HCT116 (cell line): ENCODE results near the gene FOXK2. TPM values are rescaled to one million over a fixed set of nuclear protein-coding genes. Genes with fewer than 3 reads are reported as not detected.

Experiments
- ATAC-seq: fragments of 200-7000 bp; cut with Tn5 transposase; 2 replicates; pipeline ENCODE4 v1.9.1; 2020; ENCODE audit warnings: mild to moderate bottlenecking, moderate library complexity
- BruUV-seq: library from RNA; stranded (reverse); fragments of 400-500 nt; replicated peaks from 2 replicates; lab custom pipeline; 2021; lab: Mats Ljungman, UMichigan
- CTCF ChIA-PET: fragments of 300-600 bp; sonication (Branson Sonifier 250); formaldehyde crosslinking; loops from one replicate; lab custom pipeline; 2021; ENCODE audit warnings: antibody characterized with exemption; lab: Charles Lee
- POLR2A ChIA-PET: fragments of 300-600, 350-600 bp; sonication (Branson Sonifier 250); formaldehyde crosslinking; loops from one replicate; lab custom pipeline; 2021; ENCODE audit warnings: antibody characterized with exemption; lab: Charles Lee
- RAD21 ChIA-PET, 2 experiments: fragments of 300-600 bp; sonication (Branson Sonifier 250); formaldehyde crosslinking; loops; one replicate each; lab custom pipeline; 2023; ENCODE audit warnings: low total read pairs in 2 of 2; ENCODE audit not compliant: uncharacterized antibody in 2 of 2, unreplicated experiment in 2 of 2, low non-redundant PET in 1 of 2; lab: Charles Lee
- DNase-seq: peaks from one replicate; pipeline ENCODE4 v3.0.0-alpha.2; 2010; ENCODE audit warnings: low read depth, low spot score
- H2AFZ ChIP-seq: fragments of 200-600 bp; shearing (Covaris generic), sonication (generic); 2 replicates; pipeline ENCODE4 v1.6.1; 2017; ENCODE audit warnings: low read depth, mixed run types, mixed read lengths, antibody characterized with exemption, low read length; ENCODE audit not compliant: poor library complexity, severe bottlenecking
- H3K27ac ChIP-seq: 2 replicates; pipeline ENCODE4 v1.5.1; 2012; ENCODE audit warnings: low read depth, low read length
- H3K27me3 ChIP-seq: fragments of 200-600 bp; sonication (generic); 2 replicates; pipeline ENCODE4 v1.6.1; 2016; ENCODE audit warnings: mixed run types, low read length, mixed read lengths; ENCODE audit not compliant: insufficient read depth
- H3K36me3 ChIP-seq, 2 experiments: fragments of 200-500 bp in 1 of 2; fragments of 200-600 bp in 1 of 2; sonication (Bioruptor generic) in 1 of 2; sonication (generic) in 1 of 2; 2 replicates each; pipeline versions ENCODE4 v1.5.1 to v1.6.1; 2014 to 2016; ENCODE audit warnings: low read length in 2 of 2, inconsistent platforms in 1 of 2, mixed read lengths in 1 of 2, mixed run types in 1 of 2; ENCODE audit not compliant: insufficient read depth in 2 of 2, control insufficient read depth in 1 of 2
- H3K4me1 ChIP-seq, 2 experiments: fragments of 200-600 bp in 1 of 2; sonication (generic) in 1 of 2; 2 replicates each; pipeline versions ENCODE4 v1.5.1 to v1.6.1; 2012 to 2017; ENCODE audit warnings: low read length in 2 of 2, inconsistent platforms in 1 of 2, mild to moderate bottlenecking in 1 of 2, mixed read lengths in 1 of 2, mixed run types in 1 of 2, moderate library complexity in 1 of 2; ENCODE audit not compliant: insufficient read depth in 2 of 2, control insufficient read depth in 1 of 2
- H3K4me2 ChIP-seq: fragments of 200-600 bp; sonication (generic); 2 replicates; pipeline ENCODE4 v1.6.1; 2017; ENCODE audit warnings: mixed run types, low read length, mixed read lengths
- H3K4me3 ChIP-seq, 2 experiments: fragments of 200-600 bp in 1 of 2; sonication (generic) in 1 of 2; replicated peaks in 1 of 2; 2 replicates each; pipeline ENCODE4 v1.5.1; 2011 to 2016; ENCODE audit warnings: low read length in 2 of 2, control low read depth in 1 of 2, low read depth in 1 of 2, mild to moderate bottlenecking in 1 of 2, mixed read lengths in 1 of 2, mixed run types in 1 of 2
- H3K79me2 ChIP-seq: fragments of 200-600 bp; sonication (generic); 2 replicates; pipeline ENCODE4 v1.6.1; 2017; ENCODE audit warnings: mild to moderate bottlenecking, mixed run types, low read length, moderate library complexity, mixed read lengths; ENCODE audit not compliant: insufficient read depth
- H3K9ac ChIP-seq: fragments of 200-600 bp; sonication (generic); 2 replicates; pipeline ENCODE4 v1.6.1; 2016; ENCODE audit warnings: low read length, mixed read lengths
- H3K9me2 ChIP-seq: fragments of 200-600 bp; sonication (generic), shearing (Covaris generic); 2 replicates; pipeline ENCODE4 v1.6.1; 2017; ENCODE audit warnings: mixed run types, mild to moderate bottlenecking, moderate library complexity; ENCODE audit not compliant: insufficient read depth
- H3K9me3 ChIP-seq, 2 experiments: fragments of 200-500 bp in 1 of 2; fragments of 200-600 bp in 1 of 2; sonication (Bioruptor generic) in 1 of 2; sonication (generic) in 1 of 2; 2 replicates each; pipeline ENCODE4 v1.6.1; 2014 to 2017; ENCODE audit warnings: low read length in 2 of 2, mixed read lengths in 2 of 2, inconsistent platforms in 1 of 2, low read depth in 1 of 2, mild to moderate bottlenecking in 1 of 2, mixed run types in 1 of 2, moderate library complexity in 1 of 2; ENCODE audit not compliant: control insufficient read depth in 1 of 2, insufficient read depth in 1 of 2
- H4K20me1 ChIP-seq: fragments of 200-600 bp; sonication (generic), shearing (Covaris generic); 2 replicates; pipeline ENCODE4 v1.6.1; 2017; ENCODE audit warnings: mixed run types, mild to moderate bottlenecking, moderate library complexity; ENCODE audit not compliant: insufficient read depth
- CEBPB ChIP-seq: IDR thresholded peaks from 2 replicates; pipeline ENCODE4 v1.6.1; 2012; ENCODE audit warnings: low read depth
- EGR1 ChIP-seq: IDR thresholded peaks from 2 replicates; pipeline ENCODE4 v1.6.1; 2012; ENCODE audit warnings: low read depth
- EZH2 ChIP-seq: fragments of 200-600 bp; sonication (generic); IDR thresholded peaks from 2 replicates; pipeline ENCODE4 v1.6.1; 2017; ENCODE audit warnings: antibody characterized with exemption, mixed run types
- RAD21 ChIP-seq: IDR thresholded peaks from 2 replicates; pipeline ENCODE4 v1.6.1; 2012; ENCODE audit warnings: low read depth, mild to moderate bottlenecking
- SIN3A ChIP-seq: IDR thresholded peaks from 2 replicates; pipeline ENCODE4 v1.6.1; 2012; ENCODE audit warnings: low read depth
- ZNF274 ChIP-seq: fragments of 200-500 bp; sonication (Bioruptor generic); IDR thresholded peaks from 2 replicates; pipeline ENCODE4 v1.6.1; 2014; ENCODE audit warnings: mild to moderate bottlenecking, low read depth, low read length, inconsistent platforms
- intact Hi-C: fragments of 100-400 bp; cut with micrococcal nuclease; formaldehyde crosslinking; loops from 2 replicates; pipeline ENCODE4 v1.10.0; 2022
- total RNA-seq: library from RNA; stranded (reverse); gene quantifications from one replicate; pipeline ENCODE4 v1.2.1, GENCODE V29; 2021; ENCODE audit not compliant: unreplicated experiment
- TF ChIP-seq, protein P1 (sequence below): IDR thresholded peaks from 2 replicates; pipeline ENCODE4 v1.6.1; 2012
- TF ChIP-seq, protein P2 (sequence below), 3 experiments: fragments of 200-600 bp in 1 of 3; sonication (generic) in 1 of 3; IDR thresholded peaks in 2 of 3; conservative IDR thresholded peaks in 1 of 3; 2 replicates each; pipeline ENCODE4 v1.5.1; 2012 to 2017; ENCODE audit warnings: low read depth in 2 of 3, low read length in 2 of 3, antibody characterized with exemption in 1 of 3, borderline replicate concordance in 1 of 3, control low read depth in 1 of 3, mild to moderate bottlenecking in 1 of 3, mixed read lengths in 1 of 3, mixed run types in 1 of 3, moderate library complexity in 1 of 3; ENCODE audit not compliant: insufficient read depth in 1 of 3

The FOXK2 gene
- total RNA-seq, 1 experiment from 2014 or later: 122 TPM

DNA sequence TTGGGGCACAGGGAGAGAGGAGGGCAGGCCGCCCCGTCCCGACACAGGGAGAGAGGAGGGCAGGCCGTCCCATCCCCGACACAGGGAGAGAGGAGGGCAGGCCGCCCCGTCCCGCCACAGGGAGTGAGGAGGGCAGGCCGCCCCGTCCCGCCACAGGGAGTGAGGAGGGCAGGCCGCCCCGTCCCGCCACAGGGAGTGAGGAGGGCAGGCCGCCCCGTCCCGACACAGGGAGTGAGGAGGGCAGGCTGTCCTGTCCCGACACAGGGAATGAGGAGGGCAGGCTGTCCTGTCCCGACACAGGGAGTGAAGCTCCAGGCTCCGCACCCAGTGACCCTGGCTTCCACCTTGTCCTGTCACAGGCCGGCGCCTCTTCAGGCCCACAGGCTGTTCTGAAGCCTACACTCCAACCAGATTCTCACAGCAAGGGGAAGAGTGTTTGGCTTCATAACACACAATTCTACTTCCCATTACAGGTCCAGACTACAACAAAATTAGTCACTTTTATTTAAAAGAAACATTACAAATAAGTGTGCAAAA, 94.6 kb downstream of the FOXK2 start (continued):
- no peak for TF ChIP-seq ZNF274
- TF ChIP-seq, protein P1, sequence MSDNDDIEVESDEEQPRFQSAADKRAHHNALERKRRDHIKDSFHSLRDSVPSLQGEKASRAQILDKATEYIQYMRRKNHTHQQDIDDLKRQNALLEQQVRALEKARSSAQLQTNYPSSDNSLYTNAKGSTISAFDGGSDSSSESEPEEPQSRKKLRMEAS: no peak
- TF ChIP-seq EGR1: no peak
- TF ChIP-seq RAD21: no peak
- TF ChIP-seq, protein P2, sequence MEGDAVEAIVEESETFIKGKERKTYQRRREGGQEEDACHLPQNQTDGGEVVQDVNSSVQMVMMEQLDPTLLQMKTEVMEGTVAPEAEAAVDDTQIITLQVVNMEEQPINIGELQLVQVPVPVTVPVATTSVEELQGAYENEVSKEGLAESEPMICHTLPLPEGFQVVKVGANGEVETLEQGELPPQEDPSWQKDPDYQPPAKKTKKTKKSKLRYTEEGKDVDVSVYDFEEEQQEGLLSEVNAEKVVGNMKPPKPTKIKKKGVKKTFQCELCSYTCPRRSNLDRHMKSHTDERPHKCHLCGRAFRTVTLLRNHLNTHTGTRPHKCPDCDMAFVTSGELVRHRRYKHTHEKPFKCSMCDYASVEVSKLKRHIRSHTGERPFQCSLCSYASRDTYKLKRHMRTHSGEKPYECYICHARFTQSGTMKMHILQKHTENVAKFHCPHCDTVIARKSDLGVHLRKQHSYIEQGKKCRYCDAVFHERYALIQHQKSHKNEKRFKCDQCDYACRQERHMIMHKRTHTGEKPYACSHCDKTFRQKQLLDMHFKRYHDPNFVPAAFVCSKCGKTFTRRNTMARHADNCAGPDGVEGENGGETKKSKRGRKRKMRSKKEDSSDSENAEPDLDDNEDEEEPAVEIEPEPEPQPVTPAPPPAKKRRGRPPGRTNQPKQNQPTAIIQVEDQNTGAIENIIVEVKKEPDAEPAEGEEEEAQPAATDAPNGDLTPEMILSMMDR (IDR thresholded peaks at IDR 0.05 in 2 of 3, conservative IDR thresholded peaks at IDR 0.05 in 1 of 3; ENCODE audit: borderline replicate concordance in 1 of 3, insufficient read depth in 1 of 3, low read depth in 2 of 3, low read length in 2 of 3): no peak
- no peak for TF ChIP-seq CEBPB
- no peak for TF ChIP-seq SIN3A
- TF ChIP-seq, all 23 proteins: peak for 0

DNA sequence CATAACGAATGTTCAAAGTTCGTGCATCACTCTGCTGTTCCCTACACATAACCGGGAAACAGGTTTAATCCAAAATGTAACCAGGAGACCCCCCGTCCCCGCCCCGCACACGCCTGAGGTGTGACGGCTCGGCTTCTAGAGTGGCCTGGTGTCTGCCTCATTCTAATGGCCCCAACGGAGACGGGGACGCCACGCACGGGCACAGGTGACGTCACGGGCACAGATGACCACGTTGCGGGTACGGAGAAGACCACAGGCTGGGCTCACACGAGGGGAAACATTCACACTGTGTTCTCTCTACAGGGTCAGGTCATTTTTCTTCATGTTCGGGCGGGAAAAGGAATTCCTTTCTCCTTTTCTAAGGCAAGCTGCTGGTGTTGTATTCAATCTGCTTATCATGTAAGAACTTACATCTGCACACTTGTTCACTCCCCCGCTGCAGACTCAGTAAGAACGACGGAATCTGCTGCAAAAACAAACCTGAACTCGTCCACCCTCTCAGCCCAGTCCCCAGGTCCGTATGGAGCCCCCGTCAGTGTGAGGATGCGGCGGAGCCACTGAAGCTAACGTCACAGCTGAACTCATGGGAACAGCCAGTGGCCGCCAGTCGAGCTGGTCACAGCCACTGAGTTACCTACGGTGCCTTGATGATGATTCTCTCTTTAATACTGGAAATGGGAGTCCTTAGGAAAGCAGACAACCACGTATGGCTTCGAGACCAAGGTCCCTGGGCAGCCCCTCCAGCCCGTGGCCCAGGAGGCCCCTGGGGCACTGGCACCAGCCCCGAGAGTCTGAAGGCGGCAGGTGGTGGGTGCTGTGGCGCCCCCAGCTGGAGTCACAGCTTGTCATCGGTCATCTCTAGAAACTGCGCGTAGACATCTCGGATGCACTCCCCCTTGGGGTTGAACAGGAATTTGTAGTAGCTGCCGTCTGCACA, 95.8 kb downstream of the FOXK2 start:
- Histone ChIP-seq H3K79me2 (peaks cover 22% of the 10 kb centered on the region), H4K20me1 (no peaks in the 10 kb centered on the region), H3K9me3 (no peaks in the 10 kb centered on the region), H3K27ac (no peak overlapping the region), H3K36me3 (peaks cover 49 to 51% of the 10 kb centered on the region in 2 experiments), H2AFZ (no peak overlapping the region), H3K9ac (no peak overlapping the region), H3K4me3 (no peak overlapping the region)
- ATAC-seq: peak; percentile 50; the same call in 1 of the 2 replicates
- intact Hi-C loops: no loop called here
- no peak for TF ChIP-seq EZH2
- TF ChIP-seq, protein P2 (IDR thresholded peaks at IDR 0.05 in 2 of 3, conservative IDR thresholded peaks at IDR 0.05 in 1 of 3; ENCODE audit: borderline replicate concordance in 1 of 3, insufficient read depth in 1 of 3, low read depth in 2 of 3, low read length in 2 of 3): peak; percentile 40 to 52 (median 52); a peak in 4 of 6 replicates
- TF ChIP-seq, all 23 proteins: peak for 1
- RAD21 ChIA-PET: interaction anchor here (0.5 to 0.7 kb wide), 2 partner anchors 113 to 200 kb away, joined by 4 to 7 read pairs; no protein-coding TSS in a partner anchor
- POLR2A ChIA-PET: no interaction called here
- BruUV-seq: TSS peak; percentile 45
- no peak for DNase-seq
- no peak overlapping the region for H3K4me2 ChIP-seq
- CTCF ChIA-PET: no interaction called here
- no peaks in the 10 kb centered on the region for H3K27me3 ChIP-seq
- H3K4me1 ChIP-seq: no peaks in the 10 kb centered on the region
- H3K9me2 ChIP-seq: no peaks in the 10 kb centered on the region
